Spleen (tissue), 7 donors: Measurements from ENCODE around the gene RMRP.

Experiments used
- CTCF ChIP-seq, 11 experiments: fragments of 200-600 bp in 7 of 11; fragments of 450-650 bp in 4 of 11; sonication (generic) in 4 of 11; IDR thresholded peaks in 8 of 11; conservative IDR thresholded peaks in 3 of 11; 1 replicate in 7 of 11; 2 replicates in 4 of 11; pipeline versions ENCODE4 v1.4.0 to v1.8.0; 2016 to 2021; ENCODE audit warnings: antibody characterized with exemption in 11 of 11, inconsistent platforms in 4 of 11, mild to moderate bottlenecking in 1 of 11
- POLR2A ChIP-seq, 3 donors: fragments of 450-650 bp; IDR thresholded peaks; one replicate each; pipeline ENCODE4 v1.5.1; 2017; ENCODE audit warnings: antibody characterized with exemption in 3 of 3, mild to moderate bottlenecking in 1 of 3
- POLR2AphosphoS5 ChIP-seq, 3 donors: sonication (generic); formaldehyde crosslinking; IDR thresholded peaks; one replicate each; pipeline ENCODE4 v1.5.1; 2017; ENCODE audit warnings: antibody characterized with exemption in 3 of 3
- donor health status: DM: no; HTN: no; CAD: no; lungs with moderate emphysema.
- donor health status: DM: no; HTN: no; CAD: no.
- donor health status: DM: no; HTN: no; CAD: no.

DNA sequence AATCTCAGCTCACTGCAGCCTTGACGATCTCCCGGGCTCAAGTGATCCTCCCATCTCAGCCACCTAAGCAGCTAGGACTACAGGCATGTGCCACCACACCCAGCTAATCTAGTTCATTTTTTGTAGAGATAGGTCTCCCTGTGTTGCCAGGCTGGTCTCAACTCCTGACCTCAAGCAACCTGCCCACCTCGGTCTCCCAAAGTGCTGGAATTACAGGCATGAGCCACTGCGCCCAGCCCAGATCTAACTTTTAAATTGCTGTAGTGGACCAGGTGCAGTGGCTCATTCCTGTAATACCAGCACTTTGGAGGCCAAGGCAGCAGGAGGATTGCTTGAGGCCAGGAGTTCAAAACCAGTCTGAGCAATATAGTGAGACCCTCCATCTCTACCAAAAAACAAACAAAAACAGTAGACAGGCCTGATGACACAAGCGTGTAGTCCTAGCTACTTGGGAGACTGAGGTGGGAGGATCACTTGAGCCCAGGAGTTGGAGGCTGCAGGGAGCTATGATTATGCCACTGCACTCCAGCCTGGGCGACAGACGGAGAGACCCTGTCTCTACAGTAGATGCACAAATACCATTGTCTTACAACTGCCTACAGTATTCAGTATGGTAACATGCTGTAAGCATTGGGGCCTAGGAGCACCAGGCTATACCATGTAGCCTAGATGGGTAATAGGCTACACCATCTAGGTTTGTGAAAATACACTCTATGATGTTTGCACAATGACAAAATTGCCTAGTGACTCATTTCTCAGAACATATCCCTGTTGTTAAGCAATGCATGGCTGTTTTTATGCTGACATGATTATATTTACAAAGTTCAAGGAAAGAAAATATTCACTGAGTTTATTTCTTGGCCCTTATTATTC, 5.6 kb downstream of the RMRP start:
- TF ChIP-seq CTCF (IDR thresholded peaks at IDR 0.05 in 8 of 11, conservative IDR thresholded peaks at IDR 0.05 in 3 of 11) = no peak
- TF ChIP-seq POLR2A (IDR thresholded peaks at IDR 0.05) = no peak
- TF ChIP-seq POLR2AphosphoS5 (IDR thresholded peaks at IDR 0.05) = no peak
